GM23338 (cell line): Measurements from ENCODE around the gene VPS37B.

Source experiments
- CREB1 ChIP-seq: fragments of 250-450 bp; sonication (Bioruptor Pico); IDR thresholded peaks from 2 replicates; pipeline ENCODE4 v1.5.0; 2020; ENCODE audit warnings: low read depth, mild to moderate bottlenecking, moderate library complexity
- CTCF ChIP-seq, 2 experiments: fragments of 200-600 bp in 1 of 2; sonication (generic) in 1 of 2; conservative IDR thresholded peaks; 2 replicates each; pipeline versions ENCODE4 v1.5.1 to v1.6.1; 2016 to 2017; ENCODE audit warnings: antibody characterized with exemption in 2 of 2, low read depth in 2 of 2, mild to moderate bottlenecking in 2 of 2, moderate library complexity in 1 of 2
- EZH2 ChIP-seq: fragments of 200-600 bp; sonication (generic); IDR thresholded peaks from one replicate; pipeline ENCODE4 v1.8.0; 2017; ENCODE audit warnings: antibody characterized with exemption, mild to moderate bottlenecking, low read depth; ENCODE audit not compliant: unreplicated experiment
- EZH2phosphoT487 ChIP-seq: fragments of 200-600 bp; sonication (generic); IDR thresholded peaks from one replicate; pipeline ENCODE4 v1.8.1; 2018; ENCODE audit warnings: antibody characterized with exemption; ENCODE audit not compliant: unreplicated experiment
- ZNF462 ChIP-seq: fragments of 250-450 bp; sonication (Bioruptor Pico); IDR thresholded peaks from 2 replicates; pipeline ENCODE4 v1.5.0; 2020; ENCODE audit warnings: mild to moderate bottlenecking, moderate library complexity

GRCh38 chr12:122830517-122831214, 65.3 kb downstream of the VPS37B start:
- no peak for TF ChIP-seq CREB1 (CRISPR knock-in tag)
- TF ChIP-seq CTCF (conservative IDR thresholded peaks at IDR 0.05; ENCODE audit: low read depth in 2 of 2): no peak
- no peak for TF ChIP-seq ZNF462 (CRISPR knock-in tag)
- TF ChIP-seq EZH2: no peak
- no peak for TF ChIP-seq EZH2phosphoT487
